RWPE1 (cell line): ENCODE data around the gene EFCAB11.
"Not testable (repeated sequence)": the region's sequence is repeated elsewhere in the genome, so short reads cannot be mapped to it uniquely, and the experiment has no call there.

ENCODE experiments used
- CTCF ChIA-PET: fragments of 350-600 bp; sonication (Branson Sonifier 250); formaldehyde crosslinking; extraction: SDS; loops from one replicate; lab custom pipeline; 2021; lab: Yijun Ruan, JAX
- POLR2A ChIA-PET: fragments of 400-600 bp; formaldehyde crosslinking; extraction: SDS; loops from one replicate; lab custom pipeline; 2020; ENCODE audit warnings: antibody characterized with exemption; ENCODE audit not compliant: low non-redundant PET; lab: Yijun Ruan, JAX
- DNase-seq: peaks from one replicate; pipeline ENCODE4 v3.0.0; 2012; ENCODE audit warnings: low spot score
- H3K27ac ChIP-seq: fragments of 450-650 bp; 2 replicates; pipeline ENCODE4 v1.5.1; 2017
- TF ChIP-seq, protein P1 (sequence below): fragments of 450-650 bp; conservative IDR thresholded peaks from 2 replicates; pipeline ENCODE4 v1.5.1; 2017; ENCODE audit warnings: low read depth, mild to moderate bottlenecking

EFCAB11 gene

DNA sequence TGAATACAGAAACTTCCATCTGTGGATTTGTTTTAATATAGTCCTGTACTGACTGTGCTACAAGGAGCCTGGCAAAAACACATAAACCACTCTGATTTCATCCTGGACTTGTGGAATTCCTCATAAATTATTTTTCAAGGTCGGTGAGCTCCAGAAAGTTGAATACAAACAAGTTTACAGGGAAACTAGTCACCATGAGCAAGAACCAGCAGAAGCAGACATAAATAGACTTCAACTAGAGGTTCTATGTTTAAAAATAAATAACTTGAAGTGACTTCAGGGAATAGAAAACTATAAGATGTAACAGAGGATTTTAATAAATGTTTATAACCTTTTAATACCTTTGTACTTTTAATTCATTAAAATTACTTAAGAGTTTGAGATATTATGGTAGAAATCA is 63.5 kb downstream of the EFCAB11 start:
- CTCF ChIA-PET = no interaction called here
- TF ChIP-seq, protein P1, sequence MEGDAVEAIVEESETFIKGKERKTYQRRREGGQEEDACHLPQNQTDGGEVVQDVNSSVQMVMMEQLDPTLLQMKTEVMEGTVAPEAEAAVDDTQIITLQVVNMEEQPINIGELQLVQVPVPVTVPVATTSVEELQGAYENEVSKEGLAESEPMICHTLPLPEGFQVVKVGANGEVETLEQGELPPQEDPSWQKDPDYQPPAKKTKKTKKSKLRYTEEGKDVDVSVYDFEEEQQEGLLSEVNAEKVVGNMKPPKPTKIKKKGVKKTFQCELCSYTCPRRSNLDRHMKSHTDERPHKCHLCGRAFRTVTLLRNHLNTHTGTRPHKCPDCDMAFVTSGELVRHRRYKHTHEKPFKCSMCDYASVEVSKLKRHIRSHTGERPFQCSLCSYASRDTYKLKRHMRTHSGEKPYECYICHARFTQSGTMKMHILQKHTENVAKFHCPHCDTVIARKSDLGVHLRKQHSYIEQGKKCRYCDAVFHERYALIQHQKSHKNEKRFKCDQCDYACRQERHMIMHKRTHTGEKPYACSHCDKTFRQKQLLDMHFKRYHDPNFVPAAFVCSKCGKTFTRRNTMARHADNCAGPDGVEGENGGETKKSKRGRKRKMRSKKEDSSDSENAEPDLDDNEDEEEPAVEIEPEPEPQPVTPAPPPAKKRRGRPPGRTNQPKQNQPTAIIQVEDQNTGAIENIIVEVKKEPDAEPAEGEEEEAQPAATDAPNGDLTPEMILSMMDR = no peak
- H3K27ac ChIP-seq = no peak overlapping the region
- no peak for DNase-seq
- POLR2A ChIA-PET = no interaction called here

DNA sequence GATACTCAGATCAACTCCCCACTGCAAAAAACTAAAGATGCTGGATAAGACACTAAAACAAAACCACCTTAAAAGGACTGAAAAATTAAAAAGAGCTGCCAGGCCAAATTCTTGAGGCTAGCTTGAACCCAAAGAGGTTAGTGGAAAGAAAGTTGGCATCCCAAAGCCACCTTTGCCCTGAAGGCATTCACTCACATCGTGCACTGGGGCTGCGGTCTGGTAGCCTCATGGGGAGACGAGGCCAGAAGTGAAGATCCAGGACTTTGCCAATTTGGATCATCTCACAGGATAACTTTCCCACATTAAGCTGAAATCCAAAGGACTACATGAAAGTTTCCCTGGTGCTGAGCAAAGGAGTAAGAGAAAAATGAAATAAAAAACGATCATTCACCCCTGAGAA is 63.9 kb downstream of the EFCAB11 start:
- ChIA-PET CTCF (no interaction called here), POLR2A (no interaction called here)
- TF ChIP-seq, protein P1 = no peak
- no peak for DNase-seq
- H3K27ac ChIP-seq = no peak overlapping the region

DNA sequence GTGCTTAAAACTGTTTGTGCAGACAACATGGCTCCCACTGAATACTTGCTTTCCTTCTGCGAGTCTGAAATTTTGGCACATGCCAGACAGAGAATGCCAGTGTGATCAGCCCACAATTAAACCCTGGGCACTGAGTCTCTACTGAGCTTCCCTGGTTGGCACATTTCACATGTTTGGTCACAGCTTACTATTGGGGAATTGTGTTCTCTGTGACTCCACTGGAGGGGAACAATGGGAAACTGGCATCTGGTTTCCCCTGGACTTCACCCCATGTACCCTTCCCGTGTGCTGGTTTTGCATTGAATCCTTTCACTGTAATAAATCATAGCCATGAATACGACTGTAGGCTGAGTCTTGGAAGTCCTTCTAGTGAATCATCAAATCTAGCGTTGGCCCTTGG is 64.9 kb downstream of the EFCAB11 start:
- no peak for DNase-seq
- ChIA-PET CTCF (no interaction called here), POLR2A (no interaction called here)
- no peak overlapping the region for H3K27ac ChIP-seq
- TF ChIP-seq, protein P1 = no peak

DNA sequence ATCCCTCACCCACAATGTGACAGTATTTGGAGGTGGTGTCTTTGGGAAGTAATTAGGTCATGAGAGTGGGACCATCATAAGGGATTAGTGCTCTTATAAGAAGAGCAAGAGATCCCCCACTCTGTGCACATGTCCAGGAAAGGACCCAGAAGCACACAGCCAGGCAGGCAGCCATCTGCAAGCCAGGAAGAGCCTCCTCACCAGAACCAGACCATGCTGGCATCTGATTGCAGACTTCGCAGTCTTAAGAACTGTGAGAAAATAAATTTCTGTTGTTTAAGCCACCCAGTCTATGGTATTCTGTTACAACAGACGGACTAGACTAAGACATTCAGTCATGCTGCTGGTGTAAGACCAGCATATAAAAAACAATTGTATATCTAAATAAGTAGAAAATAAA is 69.8 kb downstream of the EFCAB11 start:
- no peak overlapping the region for H3K27ac ChIP-seq
- CTCF ChIA-PET = no interaction called here
- DNase-seq = no peak
- POLR2A ChIA-PET = no interaction called here
- TF ChIP-seq, protein P1 = no peak

DNA sequence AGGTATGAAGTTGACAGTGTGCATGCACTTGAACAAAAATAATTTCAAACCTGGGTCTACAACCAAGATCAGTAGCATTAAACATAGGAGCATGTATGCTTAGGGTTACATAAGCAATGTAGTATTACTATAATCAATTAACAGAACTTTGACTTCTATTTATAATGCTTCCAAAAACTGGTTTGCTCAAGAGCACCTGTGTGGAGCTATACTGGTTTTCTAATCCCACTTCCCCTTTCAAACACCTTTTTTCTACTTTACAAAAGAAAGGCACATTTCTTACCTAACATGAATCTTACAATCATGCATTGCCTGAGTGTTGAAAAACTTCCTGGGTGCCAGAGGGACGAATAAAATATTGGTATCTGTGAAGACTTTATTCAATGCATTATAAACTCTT is 72.7 kb downstream of the EFCAB11 start:
- TF ChIP-seq, protein P1 = no peak
- H3K27ac ChIP-seq = no peak overlapping the region
- CTCF ChIA-PET = no interaction called here
- POLR2A ChIA-PET = no interaction called here
- no peak for DNase-seq

DNA sequence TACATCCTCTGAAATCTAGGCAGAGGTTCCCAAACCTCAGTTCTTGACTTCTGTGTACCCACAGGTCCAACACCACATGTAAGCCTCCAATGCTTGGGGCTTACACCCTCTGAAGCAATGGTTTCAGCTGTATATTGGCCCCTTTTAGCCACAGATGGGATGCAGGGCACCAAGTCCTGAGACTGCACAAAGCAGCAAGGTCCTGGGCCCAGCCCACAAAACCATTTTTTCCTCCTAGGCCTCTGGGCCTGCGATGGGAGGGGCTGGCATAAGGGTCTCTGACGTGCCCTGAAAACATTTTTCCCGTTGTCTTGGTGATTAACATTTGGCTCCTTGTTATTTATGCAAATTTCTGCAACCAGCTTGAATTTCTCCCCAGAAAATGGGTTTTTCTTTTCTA is 80.4 kb downstream of the EFCAB11 start:
- CTCF ChIA-PET = interaction anchor here (0.6 to 0.7 kb wide), 2 partner anchors 79 to 424 kb away, joined by 3 to 4 read pairs; no protein-coding TSS in a partner anchor
- POLR2A ChIA-PET, H3K27ac ChIP-seq: not testable (repeated sequence)

DNA sequence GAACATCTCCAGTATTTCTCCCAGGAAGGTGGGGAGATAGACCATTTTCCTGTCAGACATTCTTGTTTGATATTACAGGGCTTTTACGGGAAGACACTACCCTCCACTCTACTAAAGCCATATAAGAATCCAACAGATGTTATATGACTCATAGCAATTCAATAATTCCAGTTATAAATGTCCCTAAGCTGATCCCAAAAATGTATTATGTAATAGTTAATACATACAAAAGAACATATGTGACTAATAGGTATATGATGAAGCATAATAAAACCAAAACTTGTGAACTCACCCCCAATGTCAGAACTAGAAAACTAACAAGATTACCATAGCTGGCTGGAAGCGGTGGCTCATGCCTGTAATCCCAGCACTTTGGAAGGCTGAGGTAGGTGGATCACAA is 84.2 kb downstream of the EFCAB11 start:
- TF ChIP-seq, protein P1 = no peak
- DNase-seq = peak; percentile 37
- H3K27ac ChIP-seq = peak overlapping the region; percentile 54
- CTCF ChIA-PET = no interaction called here
- POLR2A ChIA-PET = no interaction called here

More for the DNA sequence above, 80.4 kb downstream of the EFCAB11 start:
- DNase-seq = not testable (repeated sequence)
